Bronchial epithelial cell (primary cell): ENCODE data around the gene S1PR3. TPM values are rescaled to one million over a fixed set of nuclear protein-coding genes. Genes with fewer than 3 reads are reported as not detected.

Experiments used
- DNase-seq: peaks from one replicate; pipeline ENCODE4 v3.0.0-alpha.2; 2010; ENCODE audit warnings: low read depth
- FAIRE-seq: peaks from 2 replicates; lab custom pipeline; 2011; peaks lifted over from hg19 to GRCh38; lab: Jason Lieb, UNC
- H3K27me3 ChIP-seq: 2 replicates; pipeline ENCODE4 v1.5.1; 2011; ENCODE audit warnings: low read length; ENCODE audit not compliant: control insufficient read depth, insufficient read depth
- H3K36me3 ChIP-seq: 2 replicates; pipeline ENCODE4 v1.5.1; 2011; ENCODE audit warnings: low read length; ENCODE audit not compliant: control insufficient read depth, insufficient read depth
- H3K4me3 ChIP-seq: 2 replicates; pipeline ENCODE4 v1.5.1; 2011; ENCODE audit warnings: mild to moderate bottlenecking, low read depth, low read length, control low read depth
- total RNA-seq: library from RNA; depleted of rRNA; stranded (reverse); fragments of >200 nt; gene quantifications from 2 replicates; pipeline ENCODE4 v1.2.1, GENCODE V29; 2014
- TF ChIP-seq, protein P1 (sequence below): IDR thresholded peaks from 2 replicates; pipeline ENCODE4 v1.5.1; 2011; ENCODE audit warnings: mild to moderate bottlenecking, moderate library complexity, low read length, control low read depth, inconsistent platforms; ENCODE audit not compliant: insufficient read depth, severe bottlenecking

Gene S1PR3
- total RNA-seq, 1 donor from 2014 or later: 0.79 TPM

DNA sequence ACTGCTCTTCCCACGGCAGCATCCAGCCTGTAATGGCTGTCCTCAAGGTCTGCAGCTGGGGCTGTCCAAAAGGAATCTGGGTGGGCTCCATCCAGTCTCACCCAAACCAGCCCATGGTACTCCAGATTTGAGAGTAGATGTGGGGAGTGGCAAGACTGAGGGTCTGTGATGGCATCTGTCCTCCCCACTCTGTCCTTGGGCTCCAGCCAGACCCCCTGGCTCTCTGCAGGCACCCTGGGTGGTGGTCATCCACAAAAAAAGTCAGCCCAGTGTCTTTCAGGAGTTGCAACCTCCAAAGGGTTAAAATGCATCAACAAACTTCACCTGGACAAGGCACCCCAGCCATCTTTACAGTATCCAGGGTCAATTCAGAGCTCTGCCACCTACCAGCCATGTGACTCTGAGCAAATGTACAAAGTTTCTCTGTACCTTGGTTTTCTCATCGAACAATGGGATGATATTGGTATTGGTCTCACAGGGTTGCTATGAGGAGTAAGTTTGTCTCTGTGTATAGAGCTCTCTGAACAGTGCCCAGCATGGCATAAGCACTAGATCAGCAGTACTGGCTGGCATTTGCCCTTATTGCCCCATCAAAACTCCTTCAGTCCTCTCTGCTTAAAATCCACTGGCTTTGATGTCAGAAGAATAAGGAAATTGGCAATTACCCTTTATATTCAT, 7.3 kb upstream of the S1PR3 start:
- Histone ChIP-seq H3K36me3 (no peaks in the 10 kb centered on the region), H3K4me3 (no peak overlapping the region), H3K27me3 (no peaks in the 10 kb centered on the region)
- FAIRE-seq (no peak), DNase-seq (no peak)
- TF ChIP-seq, protein P1, sequence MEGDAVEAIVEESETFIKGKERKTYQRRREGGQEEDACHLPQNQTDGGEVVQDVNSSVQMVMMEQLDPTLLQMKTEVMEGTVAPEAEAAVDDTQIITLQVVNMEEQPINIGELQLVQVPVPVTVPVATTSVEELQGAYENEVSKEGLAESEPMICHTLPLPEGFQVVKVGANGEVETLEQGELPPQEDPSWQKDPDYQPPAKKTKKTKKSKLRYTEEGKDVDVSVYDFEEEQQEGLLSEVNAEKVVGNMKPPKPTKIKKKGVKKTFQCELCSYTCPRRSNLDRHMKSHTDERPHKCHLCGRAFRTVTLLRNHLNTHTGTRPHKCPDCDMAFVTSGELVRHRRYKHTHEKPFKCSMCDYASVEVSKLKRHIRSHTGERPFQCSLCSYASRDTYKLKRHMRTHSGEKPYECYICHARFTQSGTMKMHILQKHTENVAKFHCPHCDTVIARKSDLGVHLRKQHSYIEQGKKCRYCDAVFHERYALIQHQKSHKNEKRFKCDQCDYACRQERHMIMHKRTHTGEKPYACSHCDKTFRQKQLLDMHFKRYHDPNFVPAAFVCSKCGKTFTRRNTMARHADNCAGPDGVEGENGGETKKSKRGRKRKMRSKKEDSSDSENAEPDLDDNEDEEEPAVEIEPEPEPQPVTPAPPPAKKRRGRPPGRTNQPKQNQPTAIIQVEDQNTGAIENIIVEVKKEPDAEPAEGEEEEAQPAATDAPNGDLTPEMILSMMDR: no peak

DNA sequence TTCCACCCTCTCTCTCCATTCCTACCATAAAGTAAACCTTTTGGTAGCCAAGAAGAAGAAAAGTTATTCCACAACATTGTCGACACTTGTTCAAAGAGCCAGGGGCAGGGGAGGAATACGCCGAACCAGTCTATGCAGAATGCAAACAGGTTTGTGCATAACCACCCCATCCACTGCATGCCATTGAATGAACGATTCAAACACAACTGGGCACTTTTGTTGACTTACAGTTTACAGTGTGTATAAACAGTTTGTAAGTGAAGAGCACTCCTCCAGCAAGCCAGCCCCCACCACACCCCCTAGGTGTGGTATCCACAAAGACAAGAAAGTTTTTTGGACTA, 6.8 kb upstream of the S1PR3 start:
- FAIRE-seq: no peak
- Histone ChIP-seq H3K36me3 (no peaks in the 10 kb centered on the region), H3K27me3 (no peaks in the 10 kb centered on the region), H3K4me3 (no peak overlapping the region)
- TF ChIP-seq, protein P1: no peak
- DNase-seq: peak; percentile 72

- Histone ChIP-seq H3K36me3 (no peaks in the 10 kb centered on the region), H3K4me3 (no peak overlapping the region), H3K27me3 (no peaks in the 10 kb centered on the region)
- TF ChIP-seq, protein P1: no peak
- FAIRE-seq (no peak), DNase-seq (no peak)
Observed at GRCh38 chr9:88985616-88986015, 5.7 kb upstream of the S1PR3 start.

- FAIRE-seq (no peak), DNase-seq (no peak)
- TF ChIP-seq, protein P1: no peak
- Histone ChIP-seq H3K4me3 (no peak overlapping the region), H3K36me3 (no peaks in the 10 kb centered on the region), H3K27me3 (no peaks in the 10 kb centered on the region)
Observed at GRCh38 chr9:88986776-88987175, 4.5 kb upstream of the S1PR3 start.

- TF ChIP-seq, protein P1: no peak
- Histone ChIP-seq H3K4me3 (no peak overlapping the region), H3K27me3 (no peaks in the 10 kb centered on the region), H3K36me3 (no peaks in the 10 kb centered on the region)
- DNase-seq (no peak), FAIRE-seq (no peak)
Observed at GRCh38 chr9:88987661-88988060, 3.6 kb upstream of the S1PR3 start.
